HepG2 (cell line): Measurements from ENCODE around the gene TMEM266. TPM values are rescaled to one million over a fixed set of nuclear protein-coding genes. Genes with fewer than 3 reads are reported as not detected.

Source experiments
- ATAC-seq: fragments of 200-7000 bp; cut with Tn5 transposase; 3 replicates; pipeline ENCODE4 v1.9.1; 2020; ENCODE audit warnings: mild to moderate bottlenecking, moderate library complexity
- BruUV-seq: library from RNA; stranded (reverse); fragments of 400-500 nt; replicated peaks from 2 replicates; lab custom pipeline; 2021; lab: Mats Ljungman, UMichigan
- CTCF ChIA-PET: fragments of 300-600 bp; formaldehyde crosslinking; extraction: SDS; loops from one replicate; lab custom pipeline; 2021; ENCODE audit warnings: low total read pairs, inconsistent platforms, low intra/inter-chr PET ratio; lab: Yijun Ruan, JAX
- POLR2A ChIA-PET: fragments of 350-600 bp; sonication (Branson Sonifier 250); formaldehyde crosslinking; loops from one replicate; lab custom pipeline; 2020; ENCODE audit warnings: antibody characterized with exemption, inconsistent platforms; lab: Yijun Ruan, JAX
- DNase-seq: peaks from one replicate; pipeline ENCODE4 v3.0.0-alpha.2; 2015; ENCODE audit warnings: low spot score
- FAIRE-seq: peaks from 3 replicates; lab custom pipeline; 2011; peaks lifted over from hg19 to GRCh38; lab: Jason Lieb, UNC
- H2AFZ ChIP-seq: one replicate; pipeline ENCODE4 v1.6.1; 2011; ENCODE audit warnings: low read length, inconsistent platforms
- H3K27ac ChIP-seq: fragments of 300-600 bp; 3 replicates; pipeline ENCODE4 v1.8.0; 2011; ENCODE audit warnings: mixed run types, mild to moderate bottlenecking, mixed read lengths, low read length, inconsistent platforms; ENCODE audit not compliant: insufficient read depth; ENCODE audit errors: extremely low read length
- H3K27me3 ChIP-seq, 2 experiments: fragments of 200-600 bp in 1 of 2; 2 replicates in 1 of 2; 3 replicates in 1 of 2; pipeline versions ENCODE4 v1.6.0 to v1.8.0; 2011; ENCODE audit warnings: low read length in 2 of 2, mild to moderate bottlenecking in 2 of 2, moderate library complexity in 2 of 2, inconsistent platforms in 1 of 2; ENCODE audit not compliant: insufficient read depth in 2 of 2, control insufficient read depth in 1 of 2
- H3K36me3 ChIP-seq, 2 experiments: fragments of 200-600 bp in 1 of 2; replicated peaks in 1 of 2; 2 replicates in 1 of 2; 3 replicates in 1 of 2; pipeline versions ENCODE4 v1.5.1 to v1.8.0; 2011; ENCODE audit warnings: low read length in 2 of 2, inconsistent platforms in 1 of 2; ENCODE audit not compliant: insufficient read depth in 2 of 2, control insufficient read depth in 1 of 2
- H3K4me1 ChIP-seq: 2 replicates; pipeline ENCODE4 v1.5.1; 2012; ENCODE audit warnings: low read length, inconsistent platforms; ENCODE audit not compliant: insufficient read depth
- H3K4me2 ChIP-seq: 2 replicates; pipeline ENCODE4 v1.6.0; 2011; ENCODE audit warnings: low read depth, low read length, inconsistent platforms
- H3K4me3 ChIP-seq, 3 experiments: fragments of 200-600 bp in 1 of 3; sonication (generic), shearing (Covaris generic) in 1 of 3; replicated peaks in 1 of 3; 2 replicates each; pipeline ENCODE4 v1.5.1; 2011 to 2016; ENCODE audit warnings: low read length in 3 of 3, inconsistent platforms in 2 of 3, low read depth in 2 of 3, mild to moderate bottlenecking in 2 of 3, control low read depth in 1 of 3, mixed read lengths in 1 of 3; ENCODE audit not compliant: insufficient read depth in 1 of 3
- H3K79me2 ChIP-seq: one replicate; pipeline ENCODE4 v1.6.1; 2011; ENCODE audit warnings: low read length, inconsistent platforms; ENCODE audit not compliant: insufficient read depth
- H3K9ac ChIP-seq: 2 replicates; pipeline ENCODE4 v1.6.0; 2011; ENCODE audit warnings: mild to moderate bottlenecking, low read depth, low read length, inconsistent platforms; ENCODE audit not compliant: insufficient read depth
- H3K9me3 ChIP-seq: 2 replicates; pipeline ENCODE4 v1.5.1; 2012; ENCODE audit warnings: mild to moderate bottlenecking, low read length
- H4K20me1 ChIP-seq: 2 replicates; pipeline ENCODE4 v1.6.0; 2011; ENCODE audit warnings: inconsistent platforms, mild to moderate bottlenecking, low read length, moderate library complexity; ENCODE audit not compliant: insufficient read depth
- GZF1 ChIP-seq: sonication (generic); formaldehyde crosslinking; IDR thresholded peaks from 2 replicates; pipeline ENCODE4 v1.5.1; 2020; ENCODE audit warnings: mild to moderate bottlenecking, missing genetic modification reagents
- KDM2A ChIP-seq: sonication (generic); formaldehyde crosslinking; IDR thresholded peaks from 2 replicates; pipeline ENCODE4 v1.4.0; 2020; ENCODE audit warnings: low read depth, missing genetic modification reagents, borderline replicate concordance
- NFE2 ChIP-seq: sonication (generic); formaldehyde crosslinking; IDR thresholded peaks from 2 replicates; pipeline ENCODE4 v1.4.0; 2020; ENCODE audit warnings: missing genetic modification reagents
- SRF ChIP-seq: IDR thresholded peaks from 2 replicates; pipeline ENCODE4 v1.6.1; 2011; ENCODE audit warnings: mild to moderate bottlenecking, low read depth, low read length, moderate library complexity
- XBP1 ChIP-seq: sonication (generic); formaldehyde crosslinking; IDR thresholded peaks from 2 replicates; pipeline ENCODE4 v1.5.0; 2020; ENCODE audit warnings: missing genetic modification reagents
- ZNF232 ChIP-seq: sonication (generic); formaldehyde crosslinking; IDR thresholded peaks from 2 replicates; pipeline ENCODE4 v1.4.0; 2020; ENCODE audit warnings: missing genetic modification reagents, borderline replicate concordance
- ZNF446 ChIP-seq: sonication (generic); formaldehyde crosslinking; IDR thresholded peaks from 2 replicates; pipeline ENCODE4 v1.5.0; 2020; ENCODE audit warnings: mild to moderate bottlenecking, missing genetic modification reagents
- ZNF747 ChIP-seq: sonication (generic); formaldehyde crosslinking; IDR thresholded peaks from 2 replicates; pipeline ENCODE4 v1.8.1; 2023; ENCODE audit warnings: missing genetic modification reagents, mild to moderate bottlenecking, borderline replicate concordance
- ZZZ3 ChIP-seq: sonication (generic); formaldehyde crosslinking; IDR thresholded peaks from 2 replicates; pipeline ENCODE4 v1.4.0; 2020; ENCODE audit warnings: missing genetic modification reagents, mild to moderate bottlenecking, borderline replicate concordance
- WGBS: methylation state at CpG from one replicate; pipeline ENCODE4 v1.1.6; 2017; ENCODE audit warnings: low lambda C conversion rate; 5-methylcytosine and 5-hydroxymethylcytosine counted together
- in situ Hi-C: cut with HindIII; loops from 2 replicates; pipeline ENCODE4 v1.10.0; 2017; ENCODE audit warnings: low pct_unique_long_range_greater_than_20kb; ENCODE audit not compliant: extremely low pct_ligation_motif_present
- intact Hi-C: fragments of 100-400 bp; cut with micrococcal nuclease; formaldehyde crosslinking; loops from one replicate; pipeline ENCODE4 v1.10.0; 2022; ENCODE audit not compliant: unreplicated experiment
- polyA plus RNA-seq, 8 experiments: library from polyadenylated mRNA; depleted of rRNA in 3 of 8; stranded (reverse) in 7 of 8; unstranded in 1 of 8; fragments of >200 nt; fragmentation: Illumina TruSeq in 4 of 8; extraction: Trizol in 4 of 8; gene quantifications; 2 replicates each; pipeline versions ENCODE4 v1.2.1 to v1.2.3, GENCODE V29; 2011 to 2016; ENCODE audit warnings: low read depth in 4 of 8, missing spikeins in 1 of 8, mixed read lengths in 1 of 8; ENCODE audit not compliant: insufficient read depth in 1 of 8
- total RNA-seq, 5 experiments: library from RNA; depleted of rRNA; stranded (reverse); fragments of >200 nt; fragmentation: Illumina TruSeq; extraction: Trizol; gene quantifications; 2 replicates each; pipeline ENCODE4 v1.2.3, GENCODE V29; 2016; ENCODE audit warnings: low read depth in 1 of 5
- TF ChIP-seq, protein P1 (sequence below): sonication (generic); formaldehyde crosslinking; IDR thresholded peaks from 2 replicates; pipeline ENCODE4 v1.4.0; 2020; ENCODE audit warnings: missing genetic modification reagents, borderline replicate concordance
- TF ChIP-seq, protein P2 (sequence below): sonication (generic); formaldehyde crosslinking; IDR thresholded peaks from 2 replicates; pipeline ENCODE4 v1.4.0; 2020; ENCODE audit warnings: missing genetic modification reagents
- TF ChIP-seq, protein P3 (sequence below): sonication (generic); formaldehyde crosslinking; IDR thresholded peaks from 2 replicates; pipeline ENCODE4 v1.5.0; 2020; ENCODE audit warnings: mild to moderate bottlenecking, missing genetic modification reagents

The TMEM266 gene
- total and polyA plus RNA-seq, 2 of the 13 experiments (the other 11 are each of a cell fraction or from before 2014, with no cell fraction given): 0.04 TPM; not detected in 1

GRCh38 chr15:76109046-76109445, 49.3 kb downstream of the TMEM266 start:
- no peak overlapping the region for H3K9ac ChIP-seq
- FAIRE-seq (no peak), DNase-seq (no peak), ATAC-seq (no peak)
- ChIA-PET CTCF (no interaction called here), POLR2A (no interaction called here)
- no peak overlapping the region for H3K27ac ChIP-seq
- no peaks in the 10 kb centered on the region for H3K36me3 ChIP-seq
- intact Hi-C loops (no loop called here), in situ Hi-C loops (no loop called here)
- no peaks in the 10 kb centered on the region for H4K20me1 ChIP-seq
- no peaks in the 10 kb centered on the region; a peak in 1 of 5 replicates for H3K27me3 ChIP-seq
- H2AFZ ChIP-seq: no peak overlapping the region
- no peaks in the 10 kb centered on the region for H3K79me2 ChIP-seq
- H3K4me2 ChIP-seq: no peak overlapping the region
- no TSS peak for BruUV-seq
- H3K9me3 ChIP-seq: no peaks in the 10 kb centered on the region
- TF ChIP-seq ZNF446 (CRISPR knock-in tag): no peak
- TF ChIP-seq SRF: no peak
- no peak for TF ChIP-seq NFE2
- TF ChIP-seq XBP1 (CRISPR knock-in tag): no peak
- TF ChIP-seq ZNF232: no peak
- TF ChIP-seq, protein P1, sequence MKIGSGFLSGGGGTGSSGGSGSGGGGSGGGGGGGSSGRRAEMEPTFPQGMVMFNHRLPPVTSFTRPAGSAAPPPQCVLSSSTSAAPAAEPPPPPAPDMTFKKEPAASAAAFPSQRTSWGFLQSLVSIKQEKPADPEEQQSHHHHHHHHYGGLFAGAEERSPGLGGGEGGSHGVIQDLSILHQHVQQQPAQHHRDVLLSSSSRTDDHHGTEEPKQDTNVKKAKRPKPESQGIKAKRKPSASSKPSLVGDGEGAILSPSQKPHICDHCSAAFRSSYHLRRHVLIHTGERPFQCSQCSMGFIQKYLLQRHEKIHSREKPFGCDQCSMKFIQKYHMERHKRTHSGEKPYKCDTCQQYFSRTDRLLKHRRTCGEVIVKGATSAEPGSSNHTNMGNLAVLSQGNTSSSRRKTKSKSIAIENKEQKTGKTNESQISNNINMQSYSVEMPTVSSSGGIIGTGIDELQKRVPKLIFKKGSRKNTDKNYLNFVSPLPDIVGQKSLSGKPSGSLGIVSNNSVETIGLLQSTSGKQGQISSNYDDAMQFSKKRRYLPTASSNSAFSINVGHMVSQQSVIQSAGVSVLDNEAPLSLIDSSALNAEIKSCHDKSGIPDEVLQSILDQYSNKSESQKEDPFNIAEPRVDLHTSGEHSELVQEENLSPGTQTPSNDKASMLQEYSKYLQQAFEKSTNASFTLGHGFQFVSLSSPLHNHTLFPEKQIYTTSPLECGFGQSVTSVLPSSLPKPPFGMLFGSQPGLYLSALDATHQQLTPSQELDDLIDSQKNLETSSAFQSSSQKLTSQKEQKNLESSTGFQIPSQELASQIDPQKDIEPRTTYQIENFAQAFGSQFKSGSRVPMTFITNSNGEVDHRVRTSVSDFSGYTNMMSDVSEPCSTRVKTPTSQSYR (CRISPR knock-in tag): no peak
- TF ChIP-seq KDM2A (CRISPR knock-in tag): no peak
- TF ChIP-seq ZNF747 (CRISPR knock-in tag): no peak
- no peak for TF ChIP-seq ZZZ3 (CRISPR knock-in tag)
- TF ChIP-seq, protein P2, sequence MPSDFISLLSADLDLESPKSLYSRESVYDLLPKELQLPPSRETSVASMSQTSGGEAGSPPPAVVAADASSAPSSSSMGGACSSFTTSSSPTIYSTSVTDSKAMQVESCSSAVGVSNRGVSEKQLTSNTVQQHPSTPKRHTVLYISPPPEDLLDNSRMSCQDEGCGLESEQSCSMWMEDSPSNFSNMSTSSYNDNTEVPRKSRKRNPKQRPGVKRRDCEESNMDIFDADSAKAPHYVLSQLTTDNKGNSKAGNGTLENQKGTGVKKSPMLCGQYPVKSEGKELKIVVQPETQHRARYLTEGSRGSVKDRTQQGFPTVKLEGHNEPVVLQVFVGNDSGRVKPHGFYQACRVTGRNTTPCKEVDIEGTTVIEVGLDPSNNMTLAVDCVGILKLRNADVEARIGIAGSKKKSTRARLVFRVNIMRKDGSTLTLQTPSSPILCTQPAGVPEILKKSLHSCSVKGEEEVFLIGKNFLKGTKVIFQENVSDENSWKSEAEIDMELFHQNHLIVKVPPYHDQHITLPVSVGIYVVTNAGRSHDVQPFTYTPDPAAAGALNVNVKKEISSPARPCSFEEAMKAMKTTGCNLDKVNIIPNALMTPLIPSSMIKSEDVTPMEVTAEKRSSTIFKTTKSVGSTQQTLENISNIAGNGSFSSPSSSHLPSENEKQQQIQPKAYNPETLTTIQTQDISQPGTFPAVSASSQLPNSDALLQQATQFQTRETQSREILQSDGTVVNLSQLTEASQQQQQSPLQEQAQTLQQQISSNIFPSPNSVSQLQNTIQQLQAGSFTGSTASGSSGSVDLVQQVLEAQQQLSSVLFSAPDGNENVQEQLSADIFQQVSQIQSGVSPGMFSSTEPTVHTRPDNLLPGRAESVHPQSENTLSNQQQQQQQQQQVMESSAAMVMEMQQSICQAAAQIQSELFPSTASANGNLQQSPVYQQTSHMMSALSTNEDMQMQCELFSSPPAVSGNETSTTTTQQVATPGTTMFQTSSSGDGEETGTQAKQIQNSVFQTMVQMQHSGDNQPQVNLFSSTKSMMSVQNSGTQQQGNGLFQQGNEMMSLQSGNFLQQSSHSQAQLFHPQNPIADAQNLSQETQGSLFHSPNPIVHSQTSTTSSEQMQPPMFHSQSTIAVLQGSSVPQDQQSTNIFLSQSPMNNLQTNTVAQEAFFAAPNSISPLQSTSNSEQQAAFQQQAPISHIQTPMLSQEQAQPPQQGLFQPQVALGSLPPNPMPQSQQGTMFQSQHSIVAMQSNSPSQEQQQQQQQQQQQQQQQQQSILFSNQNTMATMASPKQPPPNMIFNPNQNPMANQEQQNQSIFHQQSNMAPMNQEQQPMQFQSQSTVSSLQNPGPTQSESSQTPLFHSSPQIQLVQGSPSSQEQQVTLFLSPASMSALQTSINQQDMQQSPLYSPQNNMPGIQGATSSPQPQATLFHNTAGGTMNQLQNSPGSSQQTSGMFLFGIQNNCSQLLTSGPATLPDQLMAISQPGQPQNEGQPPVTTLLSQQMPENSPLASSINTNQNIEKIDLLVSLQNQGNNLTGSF (CRISPR knock-in tag): no peak
- no peak for TF ChIP-seq GZF1 (CRISPR knock-in tag)
- TF ChIP-seq, protein P3, sequence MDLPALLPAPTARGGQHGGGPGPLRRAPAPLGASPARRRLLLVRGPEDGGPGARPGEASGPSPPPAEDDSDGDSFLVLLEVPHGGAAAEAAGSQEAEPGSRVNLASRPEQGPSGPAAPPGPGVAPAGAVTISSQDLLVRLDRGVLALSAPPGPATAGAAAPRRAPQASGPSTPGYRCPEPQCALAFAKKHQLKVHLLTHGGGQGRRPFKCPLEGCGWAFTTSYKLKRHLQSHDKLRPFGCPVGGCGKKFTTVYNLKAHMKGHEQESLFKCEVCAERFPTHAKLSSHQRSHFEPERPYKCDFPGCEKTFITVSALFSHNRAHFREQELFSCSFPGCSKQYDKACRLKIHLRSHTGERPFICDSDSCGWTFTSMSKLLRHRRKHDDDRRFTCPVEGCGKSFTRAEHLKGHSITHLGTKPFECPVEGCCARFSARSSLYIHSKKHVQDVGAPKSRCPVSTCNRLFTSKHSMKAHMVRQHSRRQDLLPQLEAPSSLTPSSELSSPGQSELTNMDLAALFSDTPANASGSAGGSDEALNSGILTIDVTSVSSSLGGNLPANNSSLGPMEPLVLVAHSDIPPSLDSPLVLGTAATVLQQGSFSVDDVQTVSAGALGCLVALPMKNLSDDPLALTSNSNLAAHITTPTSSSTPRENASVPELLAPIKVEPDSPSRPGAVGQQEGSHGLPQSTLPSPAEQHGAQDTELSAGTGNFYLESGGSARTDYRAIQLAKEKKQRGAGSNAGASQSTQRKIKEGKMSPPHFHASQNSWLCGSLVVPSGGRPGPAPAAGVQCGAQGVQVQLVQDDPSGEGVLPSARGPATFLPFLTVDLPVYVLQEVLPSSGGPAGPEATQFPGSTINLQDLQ (CRISPR knock-in tag): no peak
- no peaks in the 10 kb centered on the region for H3K4me1 ChIP-seq
- WGBS: 27% methylated on average over 1 of the region's 1 CpG
- no peak overlapping the region for H3K4me3 ChIP-seq
